HG03457 (cell line): ENCODE measurements around the gene KIF21A.
"Not testable (repeated sequence)": the region's sequence is repeated elsewhere in the genome, so short reads cannot be mapped to it uniquely, and the experiment has no call there.

Source experiments
- ATAC-seq: cut with Tn5 transposase; IDR thresholded peaks from one replicate; pipeline ENCODE4 v1.9.1; 2021; ENCODE audit warnings: moderate number of reproducible peaks; ENCODE audit not compliant: unreplicated experiment

Gene KIF21A, protein sequence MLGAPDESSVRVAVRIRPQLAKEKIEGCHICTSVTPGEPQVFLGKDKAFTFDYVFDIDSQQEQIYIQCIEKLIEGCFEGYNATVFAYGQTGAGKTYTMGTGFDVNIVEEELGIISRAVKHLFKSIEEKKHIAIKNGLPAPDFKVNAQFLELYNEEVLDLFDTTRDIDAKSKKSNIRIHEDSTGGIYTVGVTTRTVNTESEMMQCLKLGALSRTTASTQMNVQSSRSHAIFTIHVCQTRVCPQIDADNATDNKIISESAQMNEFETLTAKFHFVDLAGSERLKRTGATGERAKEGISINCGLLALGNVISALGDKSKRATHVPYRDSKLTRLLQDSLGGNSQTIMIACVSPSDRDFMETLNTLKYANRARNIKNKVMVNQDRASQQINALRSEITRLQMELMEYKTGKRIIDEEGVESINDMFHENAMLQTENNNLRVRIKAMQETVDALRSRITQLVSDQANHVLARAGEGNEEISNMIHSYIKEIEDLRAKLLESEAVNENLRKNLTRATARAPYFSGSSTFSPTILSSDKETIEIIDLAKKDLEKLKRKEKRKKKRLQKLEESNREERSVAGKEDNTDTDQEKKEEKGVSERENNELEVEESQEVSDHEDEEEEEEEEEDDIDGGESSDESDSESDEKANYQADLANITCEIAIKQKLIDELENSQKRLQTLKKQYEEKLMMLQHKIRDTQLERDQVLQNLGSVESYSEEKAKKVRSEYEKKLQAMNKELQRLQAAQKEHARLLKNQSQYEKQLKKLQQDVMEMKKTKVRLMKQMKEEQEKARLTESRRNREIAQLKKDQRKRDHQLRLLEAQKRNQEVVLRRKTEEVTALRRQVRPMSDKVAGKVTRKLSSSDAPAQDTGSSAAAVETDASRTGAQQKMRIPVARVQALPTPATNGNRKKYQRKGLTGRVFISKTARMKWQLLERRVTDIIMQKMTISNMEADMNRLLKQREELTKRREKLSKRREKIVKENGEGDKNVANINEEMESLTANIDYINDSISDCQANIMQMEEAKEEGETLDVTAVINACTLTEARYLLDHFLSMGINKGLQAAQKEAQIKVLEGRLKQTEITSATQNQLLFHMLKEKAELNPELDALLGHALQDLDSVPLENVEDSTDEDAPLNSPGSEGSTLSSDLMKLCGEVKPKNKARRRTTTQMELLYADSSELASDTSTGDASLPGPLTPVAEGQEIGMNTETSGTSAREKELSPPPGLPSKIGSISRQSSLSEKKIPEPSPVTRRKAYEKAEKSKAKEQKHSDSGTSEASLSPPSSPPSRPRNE (N-terminal part only)

GRCh38 chr12:39443081-39443928 is at the start of gene KIF21A:
TSS of gene KIF21A (minus strand) at chr12:39443120. CDS start at chr12:39442970, 150 bp downstream.
- ATAC-seq = peak; percentile 96

GRCh38 chr12:39490500-39491282 is 47.8 kb upstream of the KIF21A start:
- no peak for ATAC-seq

DNA sequence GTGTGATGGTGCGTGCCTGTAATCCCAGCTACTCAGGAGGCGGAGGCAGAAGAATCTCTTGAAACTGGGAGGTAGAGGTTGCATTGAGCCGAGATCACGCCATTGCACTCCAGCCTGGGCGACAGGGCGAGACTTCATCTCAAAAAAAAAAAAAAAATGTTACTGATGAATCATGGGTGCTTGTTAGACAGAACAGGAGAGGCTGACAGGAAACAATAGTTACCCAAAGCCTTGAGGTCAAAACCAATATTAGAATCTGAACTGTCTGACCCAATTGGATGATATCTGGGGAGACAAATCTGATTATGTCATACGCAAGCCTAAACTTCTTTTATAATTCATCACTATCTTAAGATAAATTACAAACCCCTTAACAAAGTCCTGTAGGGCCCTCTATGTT is 40.7 kb upstream of the KIF21A start:
- ATAC-seq = no peak

- no peak for ATAC-seq
Measured at GRCh38 chr12:39483042-39483441, 40.1 kb upstream of the KIF21A start.

- ATAC-seq = no peak
Measured at GRCh38 chr12:39476894-39477293, 34.0 kb upstream of the KIF21A start.

DNA sequence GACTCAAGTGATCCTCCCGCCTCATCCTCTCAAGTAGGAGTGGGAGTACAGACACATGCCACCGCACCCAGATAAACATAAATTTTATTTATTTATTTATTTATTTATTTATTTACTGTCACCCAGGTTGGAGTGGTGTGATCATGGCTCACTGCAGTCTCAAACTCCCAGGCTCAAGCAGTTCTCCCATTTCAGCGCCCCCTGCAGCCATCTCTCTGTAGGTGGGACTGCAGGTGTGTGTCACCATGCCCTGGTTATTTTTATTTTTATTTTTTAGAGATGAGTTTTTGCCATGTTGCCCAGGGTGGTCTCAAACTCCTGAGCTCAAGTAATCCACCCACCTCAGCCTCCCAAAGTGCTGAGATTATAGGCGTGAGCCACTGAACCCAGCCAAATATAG is 33.2 kb upstream of the KIF21A start:
- ATAC-seq = no peak

DNA sequence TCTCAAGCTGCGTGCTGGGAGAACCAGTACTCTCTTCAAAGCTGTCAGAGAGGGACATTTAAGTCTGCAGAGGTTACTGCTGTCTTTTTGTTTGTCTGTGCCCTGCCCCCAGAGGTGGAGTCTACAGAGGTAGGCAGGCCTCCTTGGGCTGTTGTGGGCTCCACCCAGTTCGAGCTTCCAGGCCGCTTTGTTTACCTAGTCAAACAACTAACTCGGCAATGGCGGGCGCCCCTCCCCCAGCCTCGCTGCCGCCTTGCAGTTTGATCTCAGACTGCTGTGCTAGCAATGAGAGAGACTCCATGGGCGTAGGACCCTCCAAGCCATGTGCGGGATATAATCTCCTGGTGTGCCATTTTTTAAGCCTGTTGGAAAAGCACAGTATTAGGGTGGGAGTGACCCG is 32.2 kb upstream of the KIF21A start:
- not testable (repeated sequence) for ATAC-seq

- peak; percentile 76 for ATAC-seq
Measured at GRCh38 chr12:39467432-39467870, 24.5 kb upstream of the KIF21A start.

DNA sequence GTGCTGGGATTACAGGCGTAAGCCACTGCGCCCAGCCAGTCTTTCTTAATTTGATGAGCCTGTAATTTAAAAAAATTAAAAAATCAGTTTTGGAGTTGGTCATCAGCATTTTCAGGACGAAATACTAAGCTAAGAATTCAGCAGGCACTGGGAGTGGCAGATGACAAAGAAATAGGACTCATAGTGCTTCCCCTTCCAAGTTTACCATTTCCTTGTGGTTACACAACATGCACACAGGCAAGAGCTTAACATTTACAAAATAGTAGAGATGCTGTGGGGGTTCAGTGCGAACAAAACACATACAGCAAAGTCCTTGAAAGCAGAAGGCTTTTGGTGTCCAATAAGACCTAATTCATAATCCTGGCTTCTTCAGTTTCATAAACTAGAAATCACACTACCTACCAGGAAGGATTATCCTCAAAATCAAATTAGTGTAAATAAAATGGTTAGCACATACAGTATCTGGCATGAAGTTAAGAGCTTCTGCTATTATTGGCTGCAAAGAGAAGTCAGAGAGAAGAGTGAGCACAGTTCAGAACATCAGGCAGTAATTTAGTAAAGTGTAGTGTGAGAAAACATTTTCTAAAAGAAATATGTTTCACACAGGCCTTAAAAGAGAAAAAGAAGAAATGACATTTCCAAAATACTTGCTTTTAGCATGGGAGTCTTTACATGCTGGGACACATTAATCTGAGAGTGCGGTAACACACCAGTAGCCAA is 22.2 kb upstream of the KIF21A start:
- ATAC-seq = no peak

DNA sequence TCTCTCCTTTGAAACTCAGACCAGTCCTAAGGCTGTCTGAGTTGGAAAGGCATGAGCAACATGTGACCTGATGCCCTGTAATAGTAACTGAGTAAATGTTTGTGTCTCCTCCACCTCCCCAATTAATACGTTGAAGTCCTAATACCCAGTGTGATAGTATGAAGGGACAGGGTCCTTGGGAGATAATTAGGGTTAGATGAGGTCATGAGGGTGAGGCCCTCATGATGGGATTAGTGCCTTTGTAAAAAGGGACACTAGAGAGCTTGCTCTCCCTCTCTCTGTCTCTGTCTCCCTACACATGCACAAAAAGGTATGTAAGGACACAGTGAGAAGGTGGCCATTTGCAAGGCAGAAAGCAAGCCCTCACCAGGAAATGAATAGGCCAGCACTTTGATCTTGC is 18.1 kb upstream of the KIF21A start:
- ATAC-seq = no peak

GRCh38 chr12:39459027-39459434 is 16.1 kb upstream of the KIF21A start:
- no peak for ATAC-seq

DNA sequence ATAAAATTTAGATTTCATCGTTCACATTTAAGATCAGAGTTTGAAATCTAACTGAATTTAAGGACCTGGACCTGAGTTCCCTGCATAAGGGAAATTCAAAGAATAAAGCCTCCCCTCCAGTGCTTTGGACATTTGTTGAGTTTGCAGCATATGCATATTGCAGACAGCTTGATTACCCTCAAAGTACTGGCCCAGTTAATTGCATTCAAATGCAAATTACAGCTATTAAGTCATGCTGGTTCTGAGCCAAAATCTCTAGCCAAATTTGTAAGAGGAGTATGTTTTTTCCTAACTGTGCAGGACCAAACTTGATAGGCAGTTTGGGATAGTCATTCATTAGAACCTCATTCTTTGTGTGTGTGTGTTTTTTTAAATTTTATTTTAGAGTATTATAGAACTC is 9.1 kb upstream of the KIF21A start:
- no peak for ATAC-seq

DNA sequence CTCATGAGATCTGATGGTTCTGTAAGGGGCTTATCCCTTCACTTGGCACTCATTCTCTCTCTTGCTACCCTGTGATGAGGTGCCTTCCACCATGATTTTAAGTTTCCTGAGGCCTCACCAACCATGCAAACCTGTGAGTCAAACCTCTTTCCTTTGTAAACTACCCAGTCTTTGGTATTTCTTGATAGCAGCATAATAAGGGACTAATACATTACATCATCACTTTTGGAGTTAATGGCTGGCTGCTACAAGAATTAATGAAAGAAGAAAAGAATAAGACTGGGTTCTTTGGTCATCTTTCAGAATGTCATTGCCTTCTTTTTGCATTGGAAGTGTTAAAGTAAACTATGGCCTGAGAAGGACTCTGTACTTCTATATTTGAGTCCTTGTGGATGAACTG is 5.1 kb upstream of the KIF21A start:
- ATAC-seq = no peak

GRCh38 chr12:39443929-39444209 is 949 bp upstream of the KIF21A start:
- no peak for ATAC-seq

- ATAC-seq = peak; percentile 27
Measured at GRCh38 chr12:39442831-39443080, 164 bp downstream of the KIF21A start.

DNA sequence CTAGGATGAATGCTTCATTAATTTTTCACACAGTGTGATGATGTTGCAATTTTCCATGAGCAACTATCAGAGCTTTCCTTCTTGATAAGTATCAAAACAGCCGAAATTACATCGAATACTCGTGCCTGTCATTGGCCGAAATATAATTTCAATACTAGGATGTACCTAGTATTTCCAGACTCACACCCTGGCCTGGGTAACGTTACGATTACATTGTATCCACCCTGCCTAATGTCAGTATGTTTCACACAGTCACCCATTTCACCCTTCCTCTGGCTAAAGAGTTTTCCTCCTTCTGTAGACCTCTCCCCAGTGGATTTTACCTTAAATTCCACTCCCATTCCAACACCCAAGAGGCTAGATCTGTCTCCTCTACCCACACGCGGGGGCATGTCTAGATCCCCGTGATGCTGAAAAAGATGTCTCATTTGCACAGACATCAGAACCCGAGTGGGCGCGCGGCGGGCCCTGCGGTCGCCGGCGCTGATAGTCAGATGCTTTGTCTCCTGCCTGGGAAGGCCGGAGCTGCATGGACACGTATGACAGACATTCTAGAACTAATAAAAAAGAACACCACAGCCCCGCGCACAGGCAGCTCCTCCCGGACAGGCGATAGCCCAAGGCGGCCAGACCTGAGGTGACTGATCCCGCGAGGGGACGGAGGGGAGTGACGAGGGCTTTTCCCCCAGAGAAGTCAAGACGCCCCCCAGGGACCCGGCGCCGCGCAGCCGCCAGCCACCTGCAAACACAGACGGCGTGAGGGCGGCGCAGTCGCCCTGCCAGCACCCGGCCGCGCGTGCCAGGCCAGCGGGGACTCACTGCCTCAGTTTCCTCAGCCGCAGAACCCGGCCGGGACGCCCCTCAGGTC is 723 bp downstream of the KIF21A start:
- ATAC-seq = peak; percentile 13

- no peak for ATAC-seq
Measured at GRCh38 chr12:39441189-39441962, 1.5 kb downstream of the KIF21A start.

GRCh38 chr12:39440781-39441180 is 2.1 kb downstream of the KIF21A start:
- ATAC-seq = no peak
